NT2/D1 (cell line): ENCODE results near the gene ATF7IP2.

ENCODE experiments used
- SUZ12 ChIP-seq: IDR thresholded peaks from 2 replicates; pipeline ENCODE4 v1.6.1; 2011; ENCODE audit not compliant: insufficient read length, insufficient read depth; ENCODE audit errors: extremely low read depth
- YY1 ChIP-seq: IDR thresholded peaks from 2 replicates; pipeline ENCODE4 v1.6.1; 2011; ENCODE audit not compliant: insufficient read length, insufficient read depth
- ZNF274 ChIP-seq: IDR thresholded peaks from 2 replicates; pipeline ENCODE4 v1.6.1; 2011; ENCODE audit warnings: mild to moderate bottlenecking, low read depth, low read length

GRCh38 chr16:10522966-10523365, 137.1 kb downstream of the ATF7IP2 start:
- no peak for TF ChIP-seq ZNF274
- TF ChIP-seq YY1, result no peak
- no peak for TF ChIP-seq SUZ12
